Transverse colon (tissue), 4 donors: ENCODE data around the gene HLA-B. TPM values are rescaled to one million over a fixed set of nuclear protein-coding genes. Genes with fewer than 3 reads are reported as not detected.

Source experiments
- DNase-seq: peaks from one replicate; pipeline ENCODE4 v3.0.0-alpha.2; 2019
- H3K27ac ChIP-seq, 4 donors: fragments of 200-600 bp; sonication (generic); 2 replicates each; pipeline ENCODE4 v1.5.1; 2016 to 2018; ENCODE audit warnings: inconsistent platforms in 4 of 4
- H3K27me3 ChIP-seq: fragments of 200-600 bp; sonication (generic); 2 replicates; pipeline ENCODE4 v1.5.1; 2017; ENCODE audit warnings: inconsistent platforms
- H3K36me3 ChIP-seq, 4 donors: fragments of 200-600 bp; sonication (generic); 2 replicates each; pipeline ENCODE4 v1.5.1; 2017 to 2019; ENCODE audit warnings: inconsistent platforms in 4 of 4
- H3K4me1 ChIP-seq, 4 donors: fragments of 200-600 bp; sonication (generic); 2 replicates each; pipeline ENCODE4 v1.5.1; 2017 to 2020; ENCODE audit warnings: inconsistent platforms in 4 of 4
- H3K4me3 ChIP-seq, 4 donors: fragments of 200-600 bp; sonication (generic); 1 replicate in 1 of 4; 2 replicates in 3 of 4; pipeline versions ENCODE4 v1.5.1 to v1.6.1; 2017 to 2019; ENCODE audit warnings: inconsistent platforms in 4 of 4
- H3K9me3 ChIP-seq, 2 donors: fragments of 200-600 bp; sonication (generic); 2 replicates each; pipeline ENCODE4 v1.5.1; 2017 to 2019; ENCODE audit warnings: inconsistent platforms in 2 of 2
- CTCF ChIP-seq, 5 experiments: fragments of 200-600 bp in 3 of 5; fragments of 450-650 bp in 2 of 5; sonication (generic) in 3 of 5; IDR thresholded peaks; 1 replicate in 2 of 5; 2 replicates in 3 of 5; pipeline ENCODE4 v1.5.1; 2016 to 2017; ENCODE audit warnings: antibody characterized with exemption in 5 of 5, inconsistent platforms in 3 of 5, mild to moderate bottlenecking in 2 of 5, moderate library complexity in 1 of 5
- EP300 ChIP-seq: sonication (generic); formaldehyde crosslinking; IDR thresholded peaks from one replicate; pipeline ENCODE4 v1.6.1; 2017; ENCODE audit warnings: antibody characterized with exemption, low read depth
- POLR2A ChIP-seq: fragments of 450-650 bp; IDR thresholded peaks from one replicate; pipeline ENCODE4 v1.6.1; 2016; ENCODE audit warnings: antibody characterized with exemption, mild to moderate bottlenecking, moderate library complexity
- POLR2AphosphoS5 ChIP-seq, 3 donors: sonication (generic); formaldehyde crosslinking; IDR thresholded peaks; one replicate each; pipeline ENCODE4 v1.6.1; 2016; ENCODE audit warnings: antibody characterized with exemption in 3 of 3
- WGBS, 2 donors: methylation state at CpG; one replicate each; pipeline ENCODE4 v1.1.5; 2018; ENCODE audit warnings: low coverage in 1 of 2; 5-methylcytosine and 5-hydroxymethylcytosine counted together
- in situ Hi-C, 4 donors: fragments of 200-750 bp; cut with MboI; loops; one replicate each; pipeline versions ENCODE4 v1.15.0 to v1.15.1; 2017; ENCODE audit warnings: low sequenced_read_pairs in 3 of 4, low pct_ligation_motif_present in 1 of 4, low pct_unique_long_range_greater_than_20kb in 1 of 4
- intact Hi-C: fragments of 100-400 bp; cut with DNase I; formaldehyde crosslinking; loops from one replicate; pipeline ENCODE4 v1.15.1; 2023; ENCODE audit warnings: low total_unique reads
- small RNA-seq, 4 donors: library from RNA; depleted of rRNA; stranded (forward); fragments of <200 nt; gene quantifications; one replicate each; pipeline ENCODE3, GENCODE V24; 2016
- total RNA-seq, 4 donors: library from RNA; depleted of rRNA; stranded (reverse); fragments of >200 nt; gene quantifications; one replicate each; pipeline ENCODE4 v1.1.0, GENCODE V29; 2016

Gene HLA-B
- total RNA-seq, 4 donors from 2014 or later: 915 to 3,432 (median 2,814) TPM

GRCh38 chr6:31307669-31308049 lies 49.3 kb downstream of the HLA-B start:
- Histone ChIP-seq H3K4me1 (peaks cover 0 to 15% (median 10%) of the 10 kb centered on the region in 4 donors), H3K27me3 (peaks cover 39% of the 10 kb centered on the region), H3K27ac (no peak overlapping the region), H3K9me3 (no peaks in the 10 kb centered on the region), H3K4me3 (peak overlapping the region in 2 of 4 donors; percentile 29 to 51), H3K36me3 (no peaks in the 10 kb centered on the region)
- intact Hi-C loops (no loop called here), in situ Hi-C loops (no loop called here)
- DNase-seq: no peak
- TF ChIP-seq CTCF (IDR thresholded peaks at IDR 0.05): no peak
- TF ChIP-seq POLR2AphosphoS5 (IDR thresholded peaks at IDR 0.05): no peak
- WGBS, 2 donors: 65% methylated on average over 14 of the region's 14 CpGs; no CpG with 5 or more reads in 1 of the 2 donors

DNA sequence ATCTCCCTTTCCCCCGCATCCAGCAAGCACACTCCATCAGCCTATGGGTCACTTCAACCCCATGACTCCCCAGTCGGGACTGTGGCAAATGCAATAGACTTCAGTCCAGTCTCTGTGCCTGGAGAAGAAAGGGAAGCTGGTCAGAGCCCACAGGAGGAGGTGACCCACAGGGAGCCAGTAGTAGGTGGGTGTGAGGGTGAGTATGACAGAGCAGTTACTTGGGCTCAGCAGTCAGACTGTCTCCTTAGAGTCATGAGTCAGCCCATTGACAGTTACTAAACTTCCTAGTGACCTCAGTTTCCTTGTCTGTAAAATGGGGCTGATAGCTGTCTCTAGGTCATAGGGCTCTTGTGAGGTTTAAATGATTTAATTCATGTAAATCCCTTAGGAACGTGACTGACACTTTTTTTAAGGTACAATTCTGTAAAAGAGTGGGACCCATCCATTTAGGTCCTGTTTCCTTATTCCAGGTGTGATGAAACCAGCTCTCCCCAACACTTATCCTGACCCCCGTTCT lies 51.2 kb downstream of the HLA-B start:
- 83 to 85% methylated on average over 1 to 4 of the region's 4 CpGs for WGBS, 2 donors
- DNase-seq: no peak
- TF ChIP-seq POLR2A: no peak
- no peak for TF ChIP-seq POLR2AphosphoS5 (IDR thresholded peaks at IDR 0.05)
- no peak for TF ChIP-seq CTCF (IDR thresholded peaks at IDR 0.05)
- TF ChIP-seq EP300: no peak
- Histone ChIP-seq H3K4me3 (no peak overlapping the region), H3K27me3 (peaks cover 39% of the 10 kb centered on the region), H3K4me1 (peaks cover 0 to 15% (median 10%) of the 10 kb centered on the region in 4 donors), H3K27ac (no peak overlapping the region), H3K36me3 (no peaks in the 10 kb centered on the region), H3K9me3 (no peaks in the 10 kb centered on the region)
- intact Hi-C loops: no loop called here
- in situ Hi-C loops: no loop called here

DNA sequence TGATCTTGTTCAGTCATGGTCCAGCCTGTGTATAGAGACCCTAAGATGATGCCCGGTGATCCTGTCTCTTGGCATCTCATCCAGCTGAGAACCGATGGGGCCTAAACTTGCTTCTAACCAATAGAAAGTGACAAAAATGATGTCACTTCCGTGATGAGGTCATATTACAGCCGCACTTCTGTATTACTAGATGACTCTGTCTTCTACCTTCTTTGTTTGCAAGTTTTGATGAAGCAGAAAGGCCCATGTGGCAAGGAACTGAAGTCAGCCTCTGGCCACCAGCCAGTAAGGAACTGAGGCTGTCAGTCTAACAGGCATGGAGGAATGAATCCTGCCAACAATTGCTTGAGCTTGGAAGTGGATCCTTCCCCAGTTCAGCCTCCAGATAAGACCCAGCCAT lies 52.3 kb downstream of the HLA-B start:
- H3K27me3 ChIP-seq: peaks cover 28% of the 10 kb centered on the region
- in situ Hi-C loops: no loop called here
- no peak overlapping the region for H3K27ac ChIP-seq
- H3K4me1 ChIP-seq: peaks cover 0 to 15% (median 10%) of the 10 kb centered on the region in 4 donors
- 75% methylated on average over 4 of the region's 4 CpGs; no CpG with 5 or more reads in 1 of the 2 donors for WGBS, 2 donors
- intact Hi-C loops: no loop called here
- no peaks in the 10 kb centered on the region for H3K36me3 ChIP-seq
- no peak for DNase-seq
- no peak overlapping the region for H3K4me3 ChIP-seq
- no peak for TF ChIP-seq POLR2A
- no peaks in the 10 kb centered on the region for H3K9me3 ChIP-seq

Small RNAs within 50 kb of the gene (small RNA-seq; reads per million reads assigned to genes)
- gene HLA-S (0 to 0.59 (median 0) reads per million in 4 donors), gene MIR6891 (0 to 0.71 (median 0) reads per million in 4 donors), gene RF00019 (0 reads per million in 4 donors), gene RNU6-283P (0 reads per million in 4 donors)

Other genes starting within 250 kb of the HLA-B start
- not detected for gene C6orf15, start 244.6 kb downstream of the HLA-B start, total RNA-seq
- gene PSORS1C1, start 242.4 kb downstream of the HLA-B start, total RNA-seq: 10 to 100 TPM in 2 of 4 donors, 1 to 10 TPM in 2; 8.8 to 19.0 (median 13.4) TPM
- not detected for gene CDSN, start 236.7 kb downstream of the HLA-B start, total RNA-seq
- not detected for gene PSORS1C2, start 218.1 kb downstream of the HLA-B start, total RNA-seq
- gene CCHCR1, start 199.4 kb downstream of the HLA-B start, total RNA-seq: 10 to 100 TPM; 15.0 to 44.1 (median 29.9) TPM
- 1 to 10 TPM; 1.6 to 5.2 (median 3.1) TPM for gene TCF19, start 198.6 kb downstream of the HLA-B start, total RNA-seq
- gene POU5F1, start 186.5 kb downstream of the HLA-B start, total RNA-seq: 100 to 1,000 TPM in 1 of 4 donors, 10 to 100 TPM in 3; 11.5 to 434 (median 29.2) TPM
- gene HLA-C, start 85.1 kb downstream of the HLA-B start, total RNA-seq: 1,000 to 10,000 TPM in 3 of 4 donors, 100 to 1,000 TPM in 1; 200 to 1,614 (median 1,271) TPM
- 10 to 100 TPM in 3 of 4 donors, 1 to 10 TPM in 1; 7.8 to 45.3 (median 19.9) TPM for gene MICA, start 46.4 kb upstream of the HLA-B start, total RNA-seq
- gene MICB, start 141.0 kb upstream of the HLA-B start, total RNA-seq: 1 to 10 TPM; 1.4 to 9.7 (median 4.0) TPM
- not detected for gene MCCD1, start 171.8 kb upstream of the HLA-B start, total RNA-seq
- 100 to 1,000 TPM; 147 to 519 (median 271) TPM for gene DDX39B, start 184.8 kb upstream of the HLA-B start, total RNA-seq
- under 1 TPM in 2 of 4 donors, not detected in 2; 0.82 to 0.95 TPM for gene ATP6V1G2, start 189.4 kb upstream of the HLA-B start, total RNA-seq
- gene NFKBIL1, start 190.4 kb upstream of the HLA-B start, total RNA-seq: 10 to 100 TPM; 13.7 to 29.5 (median 22.9) TPM
- not detected for gene LTA, start 215.1 kb upstream of the HLA-B start, total RNA-seq
- 1 to 10 TPM in 1 of 4 donors, under 1 TPM in 1, not detected in 2; 0.41 to 1.1 TPM for gene TNF, start 218.4 kb upstream of the HLA-B start, total RNA-seq
- gene LTB, start 225.2 kb upstream of the HLA-B start, total RNA-seq: 10 to 100 TPM in 1 of 4 donors, 1 to 10 TPM in 1, not detected in 2; 7.6 to 34.8 TPM
- 1 to 10 TPM in 3 of 4 donors, not detected in 1; 1.1 to 7.6 (median 1.9) TPM for gene LST1, start 229.1 kb upstream of the HLA-B start, total RNA-seq
- not detected for gene NCR3, start 235.8 kb upstream of the HLA-B start, total RNA-seq